Chondrocyte (in vitro differentiated cells): ENCODE results near the gene KLHL3. TPM values are rescaled to one million over a fixed set of nuclear protein-coding genes. Genes with fewer than 3 reads are reported as not detected.

Source experiments
- DNase-seq: peaks from one replicate; pipeline ENCODE4 v3.0.0; 2021; ENCODE audit warnings: mixed read lengths, low spot score
- H3K27ac Mint-ChIP-seq: one replicate; pipeline ENCODE4 v1.8.0; 2021; ENCODE audit warnings: mild to moderate bottlenecking, moderate library complexity, mixed read lengths; ENCODE audit not compliant: unreplicated experiment
- H3K27me3 Mint-ChIP-seq: 2 replicates; pipeline ENCODE4 v1.8.0; 2021; ENCODE audit warnings: low read depth, mixed read lengths
- H3K36me3 Mint-ChIP-seq: 2 replicates; pipeline ENCODE4 v1.8.0; 2021; ENCODE audit warnings: low read depth, mixed read lengths
- H3K4me1 Mint-ChIP-seq: 2 replicates; pipeline ENCODE4 v1.8.0; 2021; ENCODE audit warnings: low read depth, mild to moderate bottlenecking, mixed read lengths
- H3K4me3 Mint-ChIP-seq: one replicate; pipeline ENCODE4 v1.8.0; 2021; ENCODE audit warnings: mild to moderate bottlenecking, moderate library complexity, mixed read lengths; ENCODE audit not compliant: unreplicated experiment
- H3K9me3 Mint-ChIP-seq: 2 replicates; pipeline ENCODE4 v1.8.0; 2021; ENCODE audit warnings: low read depth, mixed read lengths
- total RNA-seq: library from RNA; stranded (reverse); gene quantifications from 3 replicates; pipeline ENCODE4 v1.2.1, GENCODE V29; 2021
- TF ChIP-seq, protein P1 (sequence below): fragments of 200-600 bp; sonication (generic); IDR thresholded peaks from 2 replicates; pipeline ENCODE4 v1.5.0; 2021; ENCODE audit warnings: antibody characterized with exemption, mild to moderate bottlenecking, moderate library complexity

Gene KLHL3
- total RNA-seq, 1 donor from 2014 or later, result 1.9 TPM

DNA sequence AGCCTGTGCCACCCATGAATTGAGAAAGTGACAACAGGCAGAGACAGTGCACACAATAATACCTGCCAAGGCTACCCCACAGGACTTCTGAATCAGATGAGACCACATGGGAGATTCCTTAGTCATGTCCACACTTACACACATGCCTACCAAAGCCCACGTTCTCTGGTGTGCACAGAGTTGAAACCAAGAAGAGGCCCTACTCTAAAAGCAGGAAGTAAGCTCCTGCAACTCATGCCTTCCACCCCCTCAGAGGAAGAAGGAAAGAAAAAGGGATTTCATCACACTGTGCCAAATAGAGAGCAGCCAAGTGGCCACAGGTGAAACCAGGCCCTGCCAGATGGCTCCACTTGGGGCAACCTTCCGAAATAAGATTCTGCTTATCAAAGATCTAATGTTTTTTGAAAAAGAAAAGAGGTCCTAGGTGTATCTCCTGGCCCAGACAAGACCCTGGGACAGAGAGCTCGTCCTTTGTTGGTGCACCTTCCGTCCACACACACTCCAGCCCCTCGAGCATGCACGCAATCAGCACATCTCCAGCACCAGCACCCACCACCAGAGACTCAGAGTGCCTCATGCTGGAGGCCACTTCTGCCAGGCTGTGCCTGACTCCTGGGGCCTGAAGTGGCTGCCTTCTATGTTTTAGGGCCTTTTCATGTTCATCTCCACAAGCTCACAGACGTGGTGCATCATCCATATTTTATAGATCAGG is 122.2 kb downstream of the KLHL3 start:
- Mint-ChIP-seq H3K27ac (no peak overlapping the region), H3K4me3 (no peak overlapping the region), H3K27me3 (no peaks in the 10 kb centered on the region), H3K36me3 (no peaks in the 10 kb centered on the region), H3K9me3 (no peaks in the 10 kb centered on the region), H3K4me1 (peaks cover 20% of the 10 kb centered on the region)
- no peak for DNase-seq
- TF ChIP-seq, protein P1, sequence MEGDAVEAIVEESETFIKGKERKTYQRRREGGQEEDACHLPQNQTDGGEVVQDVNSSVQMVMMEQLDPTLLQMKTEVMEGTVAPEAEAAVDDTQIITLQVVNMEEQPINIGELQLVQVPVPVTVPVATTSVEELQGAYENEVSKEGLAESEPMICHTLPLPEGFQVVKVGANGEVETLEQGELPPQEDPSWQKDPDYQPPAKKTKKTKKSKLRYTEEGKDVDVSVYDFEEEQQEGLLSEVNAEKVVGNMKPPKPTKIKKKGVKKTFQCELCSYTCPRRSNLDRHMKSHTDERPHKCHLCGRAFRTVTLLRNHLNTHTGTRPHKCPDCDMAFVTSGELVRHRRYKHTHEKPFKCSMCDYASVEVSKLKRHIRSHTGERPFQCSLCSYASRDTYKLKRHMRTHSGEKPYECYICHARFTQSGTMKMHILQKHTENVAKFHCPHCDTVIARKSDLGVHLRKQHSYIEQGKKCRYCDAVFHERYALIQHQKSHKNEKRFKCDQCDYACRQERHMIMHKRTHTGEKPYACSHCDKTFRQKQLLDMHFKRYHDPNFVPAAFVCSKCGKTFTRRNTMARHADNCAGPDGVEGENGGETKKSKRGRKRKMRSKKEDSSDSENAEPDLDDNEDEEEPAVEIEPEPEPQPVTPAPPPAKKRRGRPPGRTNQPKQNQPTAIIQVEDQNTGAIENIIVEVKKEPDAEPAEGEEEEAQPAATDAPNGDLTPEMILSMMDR, result no peak

DNA sequence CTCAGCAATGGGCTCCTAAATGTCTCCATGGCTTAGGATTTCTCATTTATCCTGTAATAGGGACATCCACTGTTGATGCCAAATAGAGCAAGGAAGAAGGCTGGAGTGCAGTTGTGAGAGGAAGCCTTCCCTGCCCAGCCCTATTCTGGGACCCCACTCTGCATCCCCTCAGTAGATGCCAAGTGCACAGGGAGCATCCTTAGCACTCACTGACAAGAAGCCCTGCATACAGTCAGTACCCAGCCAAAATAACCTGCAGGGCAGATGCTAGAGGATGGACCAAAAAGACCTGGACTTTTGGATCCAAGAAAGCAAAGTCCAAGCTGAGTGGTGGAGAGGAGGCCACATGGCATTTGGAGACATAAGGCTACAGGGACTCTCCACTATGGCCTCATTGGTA is 123.3 kb downstream of the KLHL3 start:
- TF ChIP-seq, protein P1, result no peak
- Mint-ChIP-seq H3K9me3 (no peaks in the 10 kb centered on the region), H3K4me1 (peaks cover 11% of the 10 kb centered on the region), H3K27me3 (no peaks in the 10 kb centered on the region), H3K36me3 (no peaks in the 10 kb centered on the region), H3K4me3 (no peak overlapping the region), H3K27ac (no peak overlapping the region)
- DNase-seq, result no peak

DNA sequence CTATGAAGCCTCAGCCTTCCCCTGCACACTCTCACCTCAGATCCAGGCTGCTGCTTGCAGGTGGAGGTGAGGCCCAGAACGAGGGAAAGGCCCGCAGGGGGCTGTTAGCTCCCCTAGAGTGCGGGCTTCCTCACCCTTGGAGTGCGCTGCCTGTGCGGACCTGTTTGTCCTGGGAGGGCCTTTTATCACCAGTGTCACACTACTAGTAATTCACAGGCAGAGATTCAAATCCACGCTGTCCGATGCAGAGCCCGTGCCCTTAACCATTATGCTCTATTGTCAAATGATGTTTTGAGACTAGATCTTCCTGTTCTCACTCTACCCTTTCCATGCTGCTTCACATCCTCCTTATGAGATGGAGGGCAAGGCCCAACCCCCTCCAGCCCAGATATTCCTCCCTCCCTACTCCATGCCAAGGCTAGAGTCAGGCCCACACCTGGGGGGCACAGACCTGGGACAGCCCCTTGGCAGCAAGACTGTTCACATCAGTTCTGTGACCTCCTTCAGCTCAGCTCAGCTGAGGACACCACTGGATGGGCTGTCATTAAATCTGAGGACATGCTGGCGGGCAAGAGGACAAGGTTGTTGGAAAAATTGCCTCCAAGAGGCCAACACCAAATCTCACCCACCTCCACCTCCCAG is 124.0 kb downstream of the KLHL3 start:
- Mint-ChIP-seq H3K36me3 (no peaks in the 10 kb centered on the region), H3K9me3 (no peaks in the 10 kb centered on the region), H3K27me3 (peaks cover 4% of the 10 kb centered on the region), H3K4me1 (peaks cover 5% of the 10 kb centered on the region), H3K4me3 (no peak overlapping the region), H3K27ac (no peak overlapping the region)
- DNase-seq, result no peak
- TF ChIP-seq, protein P1, result no peak

DNA sequence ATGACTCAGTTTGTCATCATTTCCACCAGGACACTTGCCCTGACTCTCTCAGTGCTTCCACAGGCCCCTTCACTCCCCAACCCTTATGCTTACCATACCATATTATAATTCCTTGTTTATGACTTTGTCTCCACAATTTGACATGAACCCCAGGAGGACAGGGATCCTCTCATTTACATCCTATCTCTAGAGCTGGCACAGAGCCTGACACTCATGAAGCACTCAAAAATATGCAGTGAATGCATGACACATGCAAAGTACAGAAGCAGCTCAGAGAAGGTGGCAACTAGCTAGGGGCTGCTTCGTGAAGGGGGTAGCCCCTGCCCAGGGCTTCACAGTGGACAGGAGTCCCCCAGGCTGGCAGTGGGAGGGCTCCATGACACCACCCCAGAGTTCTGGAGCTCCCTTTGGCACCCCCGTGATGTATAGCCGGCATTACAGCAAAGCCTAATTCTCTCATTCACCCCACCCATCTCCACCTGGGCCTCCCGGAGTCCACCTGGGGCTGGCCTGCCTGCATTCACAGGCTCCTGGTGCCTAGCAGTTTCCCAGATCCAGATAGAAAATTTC is 124.8 kb downstream of the KLHL3 start:
- no peaks in the 10 kb centered on the region for H3K9me3 Mint-ChIP-seq
- peaks cover 4% of the 10 kb centered on the region for H3K27me3 Mint-ChIP-seq
- no peaks in the 10 kb centered on the region for H3K36me3 Mint-ChIP-seq
- no peak overlapping the region for H3K4me3 Mint-ChIP-seq
- H3K27ac Mint-ChIP-seq, result no peak overlapping the region
- no peak for DNase-seq
- peaks cover 5% of the 10 kb centered on the region for H3K4me1 Mint-ChIP-seq
- TF ChIP-seq, protein P1, result no peak

DNA sequence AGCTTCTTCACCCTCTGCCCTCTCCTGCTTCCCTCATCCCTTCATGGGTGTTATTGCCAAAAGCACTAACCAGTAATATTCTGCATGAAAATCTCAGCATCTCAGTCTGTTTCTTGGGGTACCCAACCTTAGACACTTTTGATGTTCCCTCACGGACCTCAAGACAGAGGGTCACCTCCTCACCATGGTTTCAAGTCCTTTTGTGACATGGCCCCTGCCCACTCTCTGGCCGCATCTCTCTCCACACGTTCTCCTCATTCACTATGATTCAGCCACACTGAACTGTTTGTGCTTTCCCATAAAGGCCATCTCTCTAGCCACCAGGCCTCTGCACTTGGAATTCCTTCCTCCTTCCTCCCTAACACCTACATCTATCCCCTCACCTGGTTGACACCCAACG is 125.3 kb downstream of the KLHL3 start:
- Mint-ChIP-seq H3K4me3 (no peak overlapping the region), H3K27ac (no peak overlapping the region), H3K27me3 (peaks cover 6% of the 10 kb centered on the region), H3K36me3 (no peaks in the 10 kb centered on the region), H3K4me1 (peaks cover 5% of the 10 kb centered on the region), H3K9me3 (no peaks in the 10 kb centered on the region)
- DNase-seq, result no peak
- TF ChIP-seq, protein P1, result no peak
